WTC11 (cell line): Measurements from ENCODE around the gene MCM7. TPM values are rescaled to one million over a fixed set of nuclear protein-coding genes. Genes with fewer than 3 reads are reported as not detected.

Experiments used
- ATAC-seq: fragments of 200-7000 bp; cut with Tn5 transposase; 2 replicates; pipeline ENCODE4 v1.10.0; 2021; ENCODE audit warnings: mild to moderate bottlenecking, moderate library complexity
- CTCF ChIA-PET: fragments of 300-600 bp; sonication (Branson Sonifier 250); formaldehyde crosslinking; loops from one replicate; lab custom pipeline; 2021; ENCODE audit warnings: antibody characterized with exemption; lab: Charles Lee
- POLR2A ChIA-PET: fragments of 350-600 bp; sonication (Branson Sonifier 250); formaldehyde crosslinking; loops from one replicate; lab custom pipeline; 2021; ENCODE audit warnings: antibody characterized with exemption; lab: Charles Lee
- DNase-seq: peaks from one replicate; pipeline ENCODE4 v3.0.0; 2021; ENCODE audit warnings: low spot score
- H3K27ac Mint-ChIP-seq: 2 replicates; pipeline ENCODE4 v1.8.0; 2021; ENCODE audit warnings: mixed read lengths
- H3K27me3 Mint-ChIP-seq: 2 replicates; pipeline ENCODE4 v1.8.0; 2021; ENCODE audit warnings: low read depth, mild to moderate bottlenecking, moderate library complexity, mixed read lengths
- H3K36me3 Mint-ChIP-seq: 2 replicates; pipeline ENCODE4 v1.8.0; 2021; ENCODE audit warnings: mixed read lengths
- H3K4me1 Mint-ChIP-seq: 2 replicates; pipeline ENCODE4 v1.8.0; 2022; ENCODE audit warnings: mixed read lengths
- H3K4me3 Mint-ChIP-seq: 2 replicates; pipeline ENCODE4 v1.8.0; 2021; ENCODE audit warnings: mild to moderate bottlenecking, moderate library complexity, mixed read lengths
- H3K9me3 Mint-ChIP-seq: 2 replicates; pipeline ENCODE4 v1.8.0; 2021; ENCODE audit warnings: mixed read lengths
- ATF2 ChIP-seq: sonication (generic); formaldehyde crosslinking; IDR thresholded peaks from 2 replicates; pipeline ENCODE4 v1.8.1; 2022; ENCODE audit warnings: low read depth, missing genetic modification reagents, borderline replicate concordance
- E2F1 ChIP-seq: sonication (generic); formaldehyde crosslinking; IDR thresholded peaks from 2 replicates; pipeline ENCODE4 v1.8.0; 2022; ENCODE audit warnings: mild to moderate bottlenecking, missing genetic modification reagents
- GABPB1 ChIP-seq: sonication (generic); formaldehyde crosslinking; IDR thresholded peaks from 2 replicates; pipeline ENCODE4 v1.8.1; 2023; ENCODE audit warnings: mild to moderate bottlenecking, missing genetic modification reagents
- MXD4 ChIP-seq: fragments of 250-450 bp; sonication (Bioruptor Pico); IDR thresholded peaks from 2 replicates; pipeline ENCODE4 v1.8.0; 2021; ENCODE audit warnings: mild to moderate bottlenecking, moderate library complexity, borderline replicate concordance
- NR1H2 ChIP-seq: sonication (generic); formaldehyde crosslinking; IDR thresholded peaks from 2 replicates; pipeline ENCODE4 v1.9.0; 2021; ENCODE audit warnings: mild to moderate bottlenecking, moderate library complexity, missing genetic modification reagents
- PRRX2 ChIP-seq: fragments of 250-450 bp; sonication (Bioruptor Pico); IDR thresholded peaks from 2 replicates; pipeline ENCODE4 v1.8.0; 2021; ENCODE audit warnings: mild to moderate bottlenecking
- STAT6 ChIP-seq: sonication (generic); formaldehyde crosslinking; conservative IDR thresholded peaks from 2 replicates; pipeline ENCODE4 v1.8.1; 2023; ENCODE audit warnings: mild to moderate bottlenecking, low read depth, missing genetic modification reagents, moderate library complexity
- TCF7 ChIP-seq: sonication (generic); formaldehyde crosslinking; IDR thresholded peaks from 2 replicates; pipeline ENCODE4 v1.8.0; 2022; ENCODE audit warnings: mild to moderate bottlenecking, low read depth, missing genetic modification reagents, moderate library complexity
- ZMAT4 ChIP-seq: fragments of 250-450 bp; sonication (Bioruptor Pico); IDR thresholded peaks from 2 replicates; pipeline ENCODE4 v1.9.0; 2021; ENCODE audit warnings: mild to moderate bottlenecking
- ZNF219 ChIP-seq: sonication (generic); formaldehyde crosslinking; IDR thresholded peaks from 2 replicates; pipeline ENCODE4 v1.8.0; 2023; ENCODE audit warnings: missing genetic modification reagents, mild to moderate bottlenecking, borderline replicate concordance
- ZNF281 ChIP-seq: sonication (generic); formaldehyde crosslinking; IDR thresholded peaks from 2 replicates; pipeline ENCODE4 v1.8.0; 2023; ENCODE audit warnings: mild to moderate bottlenecking, missing genetic modification reagents
- ZNF423 ChIP-seq: fragments of 250-450 bp; sonication (Bioruptor Pico); IDR thresholded peaks from 2 replicates; pipeline ENCODE4 v2.1.2; 2022; ENCODE audit warnings: mild to moderate bottlenecking, moderate library complexity
- ZNF425 ChIP-seq: fragments of 250-450 bp; sonication (Bioruptor Pico); conservative IDR thresholded peaks from 2 replicates; pipeline ENCODE4 v1.9.0; 2021; ENCODE audit warnings: mild to moderate bottlenecking
- total RNA-seq: library from RNA; stranded (reverse); gene quantifications from 3 replicates; pipeline ENCODE4 v1.2.3, GENCODE V29; 2021

Gene MCM7
- total RNA-seq, 1 experiment from 2014 or later, result 351 TPM

GRCh38 chr7:100122067-100122466, 20.9 kb upstream of the MCM7 start:
- Mint-ChIP-seq H3K9me3 (no peaks in the 10 kb centered on the region), H3K36me3 (peaks cover 2% of the 10 kb centered on the region; the same call in 1 of the 2 replicates)
- ATAC-seq, result no peak
- TF ChIP-seq NR1H2 (CRISPR knock-in tag), result no peak
- TF ChIP-seq GABPB1 (CRISPR knock-in tag), result peak; percentile 49
- TF ChIP-seq, all 79 proteins: peak for 1
- peaks cover 22% of the 10 kb centered on the region for H3K4me1 Mint-ChIP-seq
- POLR2A ChIA-PET, result interaction anchor here (0.6 kb wide), 1 partner anchor 743 kb away, joined by 3 read pairs; no protein-coding TSS in a partner anchor
- no peaks in the 10 kb centered on the region for H3K27me3 Mint-ChIP-seq
- CTCF ChIA-PET, result interaction anchor here (1.5 kb wide), 1 partner anchor 9 kb away, joined by 9 read pairs; no protein-coding TSS in a partner anchor
- no peak for DNase-seq
- H3K27ac Mint-ChIP-seq, result no peak overlapping the region
- H3K4me3 Mint-ChIP-seq, result no peak overlapping the region

GRCh38 chr7:100120733-100121036, 19.5 kb upstream of the MCM7 start:
- H3K27me3 Mint-ChIP-seq, result no peaks in the 10 kb centered on the region
- peak overlapping the region; percentile 98 for H3K4me3 Mint-ChIP-seq
- ATAC-seq (no peak), DNase-seq (no peak)
- ChIA-PET CTCF (interaction anchor here (1.6 kb wide), 1 partner anchor 10 kb away, joined by 8 read pairs; no protein-coding TSS in a partner anchor), POLR2A (interaction anchor here (1.8 kb wide), 1 partner anchor 19 kb away, joined by 9 read pairs; the partner anchor contains the start of genes AP4M1 and MCM7)
- no peak for TF ChIP-seq PRRX2
- TF ChIP-seq STAT6 (CRISPR knock-in tag), result no peak
- TF ChIP-seq ATF2 (CRISPR knock-in tag), result no peak
- TF ChIP-seq TCF7 (CRISPR knock-in tag), result no peak
- TF ChIP-seq ZNF281 (CRISPR knock-in tag), result no peak
- TF ChIP-seq ZMAT4, result no peak
- no peak for TF ChIP-seq ZNF423 (CRISPR knock-in tag)
- TF ChIP-seq E2F1, result no peak
- no peak for TF ChIP-seq MXD4
- no peak for TF ChIP-seq ZNF219 (CRISPR knock-in tag)
- TF ChIP-seq ZNF425 (CRISPR knock-in tag), result no peak
- no peaks in the 10 kb centered on the region for H3K9me3 Mint-ChIP-seq
- H3K36me3 Mint-ChIP-seq, result peaks cover 2% of the 10 kb centered on the region; the same call in 1 of the 2 replicates
- H3K27ac Mint-ChIP-seq, result peak overlapping the region; percentile 67
- peaks cover 22% of the 10 kb centered on the region for H3K4me1 Mint-ChIP-seq
